K562 (cell line): ENCODE measurements around the gene GSG1L2. TPM values are rescaled to one million over a fixed set of nuclear protein-coding genes. Genes with fewer than 3 reads are reported as not detected.

Experiments used
- ATAC-seq: fragments of 200-7000 bp; cut with Tn5 transposase; 3 replicates; pipeline ENCODE4 v1.9.1; 2020; ENCODE audit warnings: moderate library complexity
- BruUV-seq: library from RNA; stranded (reverse); fragments of 400-500 nt; replicated peaks from 2 replicates; lab custom pipeline; 2021; lab: Mats Ljungman, UMichigan
- CTCF ChIA-PET: fragments of 300-600 bp; formaldehyde crosslinking; extraction: SDS; loops from one replicate; lab custom pipeline; 2021; ENCODE audit warnings: low intra/inter-chr PET ratio; lab: Yijun Ruan, JAX
- POLR2A ChIA-PET: fragments of 300-600, 350-650 bp; sonication (Branson Sonifier 250); formaldehyde crosslinking; extraction: SDS; loops from one replicate; lab custom pipeline; 2021; ENCODE audit warnings: antibody characterized with exemption, inconsistent platforms; lab: Yijun Ruan, JAX
- DNase-seq, 4 experiments: peaks; one replicate each; pipeline versions ENCODE4 v3.0.0 to v3.0.0-alpha.2; 2011 to 2018; ENCODE audit warnings: low spot score in 3 of 4, mixed read lengths in 3 of 4; ENCODE audit errors: extremely low read depth in 1 of 4
- FAIRE-seq: peaks from 2 replicates; lab custom pipeline; 2011; peaks lifted over from hg19 to GRCh38; lab: Jason Lieb, UNC
- H2AFZ ChIP-seq: 2 replicates; pipeline ENCODE4 v1.6.0; 2011; ENCODE audit warnings: low read depth, low read length, control low read depth, inconsistent platforms
- H3K27ac ChIP-seq: fragments of 200-600 bp; 3 replicates; pipeline ENCODE4 v1.8.0; 2011; ENCODE audit warnings: low read depth, mild to moderate bottlenecking, control low read depth, inconsistent platforms, low read length, moderate library complexity, mixed read lengths; ENCODE audit errors: extremely low read depth
- H3K27me3 ChIP-seq, 2 experiments: fragments of 300-600 bp in 1 of 2; 2 replicates in 1 of 2; 3 replicates in 1 of 2; pipeline versions ENCODE4 v1.6.0 to v1.8.0; 2011; ENCODE audit warnings: inconsistent platforms in 2 of 2, low read length in 2 of 2, mild to moderate bottlenecking in 1 of 2, mixed read lengths in 1 of 2, moderate library complexity in 1 of 2; ENCODE audit not compliant: control insufficient read depth in 2 of 2, insufficient read depth in 2 of 2
- H3K36me3 ChIP-seq: fragments of 300-600 bp; 3 replicates; pipeline ENCODE4 v1.8.0; 2011; ENCODE audit warnings: mild to moderate bottlenecking, low read length, inconsistent platforms; ENCODE audit not compliant: control insufficient read depth, insufficient read depth
- H3K4me1 ChIP-seq, 2 experiments: fragments of 200-600 bp in 1 of 2; replicated peaks in 1 of 2; 2 replicates in 1 of 2; 3 replicates in 1 of 2; pipeline versions ENCODE4 v1.5.1 to v1.8.0; 2011; ENCODE audit warnings: inconsistent platforms in 2 of 2, low read length in 2 of 2, mild to moderate bottlenecking in 1 of 2, mixed read lengths in 1 of 2, moderate library complexity in 1 of 2; ENCODE audit not compliant: control insufficient read depth in 2 of 2, insufficient read depth in 2 of 2
- H3K4me2 ChIP-seq: 2 replicates; pipeline ENCODE4 v1.6.1; 2011; ENCODE audit warnings: low read length, control low read depth, inconsistent platforms, mixed read lengths; ENCODE audit not compliant: insufficient read depth
- H3K4me3 ChIP-seq: fragments of 200-600 bp; sonication (generic), shearing (Covaris generic); 2 replicates; pipeline ENCODE4 v1.5.1; 2016; ENCODE audit warnings: control low read depth, inconsistent platforms
- H3K79me2 ChIP-seq: fragments of 200-600 bp; 3 replicates; pipeline ENCODE4 v1.8.0; 2011; ENCODE audit warnings: low read length, inconsistent platforms; ENCODE audit not compliant: control insufficient read depth, insufficient read depth
- H3K9ac ChIP-seq, 2 experiments: 2 replicates each; pipeline versions ENCODE4 v1.6.0 to v1.6.1; 2011; ENCODE audit warnings: low read depth in 2 of 2, low read length in 2 of 2, control low read depth in 1 of 2, inconsistent platforms in 1 of 2, mild to moderate bottlenecking in 1 of 2, mixed read lengths in 1 of 2; ENCODE audit not compliant: insufficient read depth in 1 of 2
- H3K9me1 ChIP-seq: one replicate; pipeline ENCODE4 v1.6.0; 2011; ENCODE audit warnings: inconsistent platforms, mild to moderate bottlenecking, low read length, moderate library complexity; ENCODE audit not compliant: control insufficient read depth, insufficient read depth
- H3K9me3 ChIP-seq: replicated peaks from 2 replicates; pipeline ENCODE4 v1.5.1; 2011; ENCODE audit warnings: low read depth, low read length, inconsistent platforms; ENCODE audit not compliant: control insufficient read depth, insufficient read depth
- H4K20me1 ChIP-seq: replicated peaks from 2 replicates; pipeline ENCODE4 v1.6.1; 2011; ENCODE audit warnings: low read length, inconsistent platforms, mixed read lengths; ENCODE audit not compliant: control insufficient read depth, insufficient read depth
- CAMTA2 ChIP-seq: fragments of 250-450 bp; sonication (Bioruptor Pico); conservative IDR thresholded peaks from 2 replicates; pipeline ENCODE4 v1.5.1; 2022
- CTBP1 ChIP-seq: fragments of 450-650 bp; IDR thresholded peaks from 2 replicates; pipeline ENCODE4 v1.6.1; 2016; ENCODE audit warnings: borderline replicate concordance
- GABPB2 ChIP-seq: fragments of 250-450 bp; sonication (Bioruptor Pico); conservative IDR thresholded peaks from 2 replicates; pipeline ENCODE4 v1.5.1; 2021; ENCODE audit warnings: mild to moderate bottlenecking
- L3MBTL2 ChIP-seq: fragments of 450-650 bp; IDR thresholded peaks from 2 replicates; pipeline ENCODE4 v1.6.1; 2016; ENCODE audit warnings: mild to moderate bottlenecking, moderate library complexity
- NEUROD1 ChIP-seq: fragments of 150-350 bp; IDR thresholded peaks from 2 replicates; pipeline ENCODE4 v1.6.1; 2014; ENCODE audit warnings: borderline replicate concordance, low read length, low read depth; ENCODE audit not compliant: partially characterized antibody
- RB1 ChIP-seq: fragments of 450-650 bp; IDR thresholded peaks from 2 replicates; pipeline ENCODE4 v1.6.1; 2017; ENCODE audit warnings: low read depth, mild to moderate bottlenecking
- RBM14 ChIP-seq: fragments of 200-400 bp; formaldehyde crosslinking; IDR thresholded peaks from 2 replicates; pipeline ENCODE4 v1.6.1; 2018; ENCODE audit warnings: low read depth, mild to moderate bottlenecking, low read length, moderate library complexity, borderline replicate concordance; ENCODE audit not compliant: insufficient read depth
- RREB1 ChIP-seq: fragments of 250-450 bp; sonication (Bioruptor Pico); IDR thresholded peaks from 2 replicates; pipeline ENCODE4 v1.4.0; 2020
- SMARCC2 ChIP-seq: fragments of 450-650 bp; IDR thresholded peaks from 2 replicates; pipeline ENCODE4 v1.6.1; 2017; ENCODE audit warnings: antibody characterized with exemption, moderate library complexity, mild to moderate bottlenecking, low read depth
- SREBF1 ChIP-seq: fragments of 150-350 bp; IDR thresholded peaks from 2 replicates; pipeline ENCODE4 v1.6.1; 2014; ENCODE audit warnings: antibody characterized with exemption, low read depth, low read length, borderline replicate concordance
- TRIM24 ChIP-seq, 2 experiments: fragments of 450-650 bp; IDR thresholded peaks; 2 replicates each; pipeline ENCODE4 v1.6.1; 2016
- ZNF75A ChIP-seq: fragments of 450-650 bp; formaldehyde crosslinking; IDR thresholded peaks from 2 replicates; pipeline ENCODE4 v1.4.0; 2020; ENCODE audit warnings: mild to moderate bottlenecking
- whole genome bisulfite sequencing: fragments of 100-300 bp; shearing (Covaris generic); methylation state at CpG from one replicate; pipeline ENCODE4 v1.1.6; 2016; ENCODE audit warnings: low coverage, mixed read lengths; ENCODE audit not compliant: insufficient coverage; ENCODE audit errors: missing lambda C conversion rate; 5-methylcytosine and 5-hydroxymethylcytosine counted together
- in situ Hi-C: fragments of 300-500 bp; cut with MboI; formaldehyde crosslinking; loops from 4 replicates; pipeline ENCODE4 v1.15.0; 2018; ENCODE audit warnings: inconsistent platforms, mixed read lengths
- intact Hi-C: fragments of 100-400 bp; cut with micrococcal nuclease; formaldehyde crosslinking; loops from 2 replicates; pipeline ENCODE4 v1.14.2; 2022
- polyA plus RNA-seq, 8 experiments: library from polyadenylated mRNA; depleted of rRNA in 4 of 8; stranded (reverse) in 5 of 8; unstranded in 3 of 8; fragments of >200 nt; fragmentation: Nextera tagmentation in 2 of 8; fragmentation: Illumina TruSeq in 1 of 8; extraction: Ambion mirVana in 2 of 8; extraction: Trizol in 1 of 8; gene quantifications; 2 replicates each; pipeline versions ENCODE4 v1.2.1 to v1.2.3, GENCODE V29; 2011 to 2014; ENCODE audit warnings: inconsistent platforms in 1 of 8, missing spikeins in 1 of 8
- total RNA-seq, 7 experiments: library from RNA; depleted of rRNA in 6 of 7; stranded (reverse); fragments of >200 nt in 6 of 7; fragmentation: Illumina TruSeq in 2 of 7; extraction: Trizol in 2 of 7; gene quantifications; 2 replicates each; pipeline versions ENCODE4 v1.2.1 to v1.2.3, GENCODE V29; 2011 to 2021; ENCODE audit warnings: low replicate concordance in 1 of 7
- TF ChIP-seq, protein P1 (sequence below): fragments of 250-450 bp; sonication (Bioruptor Pico); IDR thresholded peaks from 2 replicates; pipeline ENCODE4 v1.5.0; 2020; ENCODE audit warnings: mild to moderate bottlenecking

GSG1L2 gene
- total and polyA plus RNA-seq, 9 of the 15 experiments (the other 6 are each of a cell fraction or from before 2014, with no cell fraction given) = not detected

DNA sequence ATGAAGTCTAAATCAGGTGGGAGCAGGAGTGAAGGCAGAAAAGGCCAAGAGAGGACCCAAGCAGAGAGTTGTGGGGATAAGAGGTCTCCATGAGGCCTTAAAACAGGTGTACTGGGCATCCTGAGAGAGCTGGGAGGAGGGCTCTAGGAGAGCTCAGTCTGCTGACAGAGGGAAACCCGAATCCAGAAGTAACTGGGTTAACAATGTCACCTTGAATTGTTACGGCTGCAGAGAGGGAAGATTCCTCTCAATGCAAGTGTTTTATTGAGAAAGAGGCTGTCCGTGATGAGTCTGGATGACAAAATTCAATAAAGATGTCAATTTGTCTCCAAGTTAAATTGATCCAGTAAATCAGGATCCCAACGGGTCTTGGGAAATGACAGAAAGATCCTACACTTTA is 38.8 kb downstream of the GSG1L2 start:
- Histone ChIP-seq H3K4me1 (no peaks in the 10 kb centered on the region), H3K27ac (no peak overlapping the region), H3K4me3 (no peak overlapping the region), H4K20me1 (no peaks in the 10 kb centered on the region), H3K9ac (no peak overlapping the region), H3K27me3 (peaks cover 0 to 6% of the 10 kb centered on the region in 2 experiments; a peak in 1 of 5 replicates), H3K79me2 (no peaks in the 10 kb centered on the region), H2AFZ (no peak overlapping the region), H3K9me3 (no peaks in the 10 kb centered on the region)
- ATAC-seq = no peak
- no TSS peak for BruUV-seq
- 0% methylated on average over 4 of the region's 4 CpGs for WGBS
- CTCF ChIA-PET = no interaction called here
- POLR2A ChIA-PET = no interaction called here
- TF ChIP-seq CAMTA2 (CRISPR knock-in tag) = no peak
- TF ChIP-seq L3MBTL2 = no peak
- TF ChIP-seq NEUROD1 = no peak
- no peak for TF ChIP-seq SREBF1
- no peak for TF ChIP-seq TRIM24 (IDR thresholded peaks at IDR 0.05)
- TF ChIP-seq GABPB2 (CRISPR knock-in tag) = no peak
- no peak for TF ChIP-seq SMARCC2
- TF ChIP-seq RB1 = no peak
- no peak for TF ChIP-seq RBM14
- TF ChIP-seq CTBP1 = no peak
- no peak for TF ChIP-seq RREB1 (CRISPR knock-in tag)
- TF ChIP-seq ZNF75A = no peak
- TF ChIP-seq, protein P1, sequence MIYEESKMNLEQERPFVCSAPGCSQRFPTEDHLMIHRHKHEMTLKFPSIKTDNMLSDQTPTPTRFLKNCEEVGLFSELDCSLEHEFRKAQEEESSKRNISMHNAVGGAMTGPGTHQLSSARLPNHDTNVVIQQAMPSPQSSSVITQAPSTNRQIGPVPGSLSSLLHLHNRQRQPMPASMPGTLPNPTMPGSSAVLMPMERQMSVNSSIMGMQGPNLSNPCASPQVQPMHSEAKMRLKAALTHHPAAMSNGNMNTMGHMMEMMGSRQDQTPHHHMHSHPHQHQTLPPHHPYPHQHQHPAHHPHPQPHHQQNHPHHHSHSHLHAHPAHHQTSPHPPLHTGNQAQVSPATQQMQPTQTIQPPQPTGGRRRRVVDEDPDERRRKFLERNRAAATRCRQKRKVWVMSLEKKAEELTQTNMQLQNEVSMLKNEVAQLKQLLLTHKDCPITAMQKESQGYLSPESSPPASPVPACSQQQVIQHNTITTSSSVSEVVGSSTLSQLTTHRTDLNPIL (CRISPR knock-in tag) = no peak
- TF ChIP-seq, all 486 proteins: peak for 0
- no peaks in the 10 kb centered on the region for H3K9me1 ChIP-seq
- no peaks in the 10 kb centered on the region for H3K36me3 ChIP-seq
- FAIRE-seq (no peak), DNase-seq (no peak)
- intact Hi-C loops = no loop called here
- in situ Hi-C loops = no loop called here
- no peak overlapping the region for H3K4me2 ChIP-seq
